Fibroblast of lung (primary cell): ENCODE measurements around the gene RPL23.

Experiments
- CTCF ChIP-seq, 2 donors: IDR thresholded peaks in 1 of 2; conservative IDR thresholded peaks in 1 of 2; 1 replicate in 1 of 2; 2 replicates in 1 of 2; pipeline ENCODE4 v1.5.1; 2011 to 2012; ENCODE audit warnings: low read length in 2 of 2, control low read depth in 1 of 2, inconsistent platforms in 1 of 2, low read depth in 1 of 2, mild to moderate bottlenecking in 1 of 2
- EZH2 ChIP-seq: IDR thresholded peaks from 2 replicates; pipeline ENCODE4 v1.5.1; 2012; ENCODE audit warnings: low read length, control low read depth, mild to moderate bottlenecking; ENCODE audit errors: missing control alignments

GRCh38 chr17:38861399-38861843 is 7.9 kb upstream of the RPL23 start:
- TF ChIP-seq EZH2 (no peak), CTCF (conservative IDR thresholded peaks at IDR 0.05 in 1 of 2, IDR thresholded peaks at IDR 0.05 in 1 of 2; ENCODE audit: low read depth in 1 of 2, low read length in 2 of 2) (no peak)
